ENCODE results near the gene CST9. TPM values are rescaled to one million over a fixed set of nuclear protein-coding genes. Genes with fewer than 3 reads are reported as not detected.
A peak's percentile ranks its signal among the peaks of the same experiment; 100 is the strongest.

Gene CST9
- total and polyA plus RNA-seq, 2 of the 8 experiments (the other 6 are each of a cell fraction or from before 2014, with no cell fraction given) = 0.05 to 0.19 TPM

- Histone ChIP-seq H2BK5ac (ENCODE audit: low read depth, low read length) (no peak overlapping the region), H4K5ac (ENCODE audit: insufficient read length, low read depth, low read length) (no peak overlapping the region), H4K20me1 (replicated peaks in 1 of 2; ENCODE audit: control insufficient read depth in 1 of 2, insufficient read depth in 2 of 2, low read length in 2 of 2) (no peaks in the 10 kb centered on the region), H3K18ac (ENCODE audit: extremely low read depth, low read length) (no peak overlapping the region), H3K23ac (ENCODE audit: insufficient read length) (no peak overlapping the region), H4K91ac (replicated peaks; ENCODE audit: insufficient read length, low read length) (no peak overlapping the region), H3K36me3 (ENCODE audit: control insufficient read depth in 2 of 4, insufficient read depth in 4 of 4, low read length in 3 of 4) (no peaks in the 10 kb centered on the region), H2BK15ac (ENCODE audit: low read length) (peak overlapping the region; percentile 10), H3K14ac (ENCODE audit: insufficient read length) (no peak overlapping the region), H3K4me3 (ENCODE audit: extremely low read depth in 1 of 4, insufficient read depth in 2 of 4, low read depth in 3 of 4, low read length in 4 of 4) (no peak overlapping the region), H3K23me2 (ENCODE audit: low read depth, low read length) (no peaks in the 10 kb centered on the region), H2BK20ac (ENCODE audit: low read length) (no peak overlapping the region), H3K27me3 (replicated peaks in 1 of 4; ENCODE audit: control insufficient read depth in 3 of 4, extremely low read depth in 1 of 4, insufficient read depth in 3 of 4, low read length in 3 of 4) (no peaks in the 10 kb centered on the region; a peak in 1 of 7 replicates), H3K79me2 (ENCODE audit: control insufficient read depth in 1 of 2, insufficient read depth in 2 of 2, low read length in 2 of 2) (no peaks in the 10 kb centered on the region), H3K9me3 (ENCODE audit: insufficient read depth in 2 of 2, low read depth in 1 of 2, low read length in 1 of 2) (no peaks in the 10 kb centered on the region), H3K4me1 (replicated peaks in 1 of 4; ENCODE audit: control insufficient read depth in 3 of 4, insufficient read depth in 4 of 4, low read length in 3 of 4) (peaks cover 0 to 7% (median 2%) of the 10 kb centered on the region in 4 experiments; a peak in 3 of 7 replicates), H3K9ac (replicated peaks in 1 of 4; ENCODE audit: extremely low read depth in 1 of 4, low read depth in 3 of 4, low read length in 3 of 4) (no peak overlapping the region), H4K8ac (ENCODE audit: extremely low read depth, insufficient read depth, low read length) (no peak overlapping the region), H2BK12ac (ENCODE audit: low read depth, low read length) (0 out of 2 replicates have a peak overlapping the region, but pooled peaks have one; percentile 12), H3K4me2 (ENCODE audit: insufficient read depth in 1 of 2, low read depth in 2 of 2, low read length in 2 of 2) (no peak overlapping the region), H2BK120ac (replicated peaks; ENCODE audit: low read depth, low read length) (no peak overlapping the region), H2AK5ac (ENCODE audit: low read depth, low read length) (no peak overlapping the region), H3K79me1 (ENCODE audit: low read depth, low read length) (no peaks in the 10 kb centered on the region), H3K27ac (ENCODE audit: low read depth, low read length) (no peak overlapping the region), H2AFZ (ENCODE audit: low read length) (no peak overlapping the region), H3K56ac (replicated peaks; ENCODE audit: insufficient read length, low read depth, low read length) (no peak overlapping the region), H3K4ac (replicated peaks; ENCODE audit: insufficient read length, low read depth, low read length) (no peak overlapping the region)
- TF ChIP-seq GABPA (IDR thresholded peaks at IDR 0.05; ENCODE audit: borderline replicate concordance, insufficient read depth, low read length) (no peak), MAX (IDR thresholded peaks at IDR 0.05) (no peak), NANOG (IDR thresholded peaks at IDR 0.05; ENCODE audit: insufficient read depth, low read depth, low read length, poor library complexity, severe bottlenecking) (no peak), KDM5A (IDR thresholded peaks at IDR 0.05; ENCODE audit: low read length) (no peak), POLR2AphosphoS5 (IDR thresholded peaks at IDR 0.05; ENCODE audit: low read depth, low read length) (no peak), RFX5 (IDR thresholded peaks at IDR 0.05; ENCODE audit: borderline replicate concordance, low read depth, low read length) (no peak), SP2 (IDR thresholded peaks at IDR 0.05; ENCODE audit: low read length) (no peak), KDM4A (IDR thresholded peaks at IDR 0.05; ENCODE audit: low read depth, low read length, severe bottlenecking) (no peak)
- ChIA-PET CTCF (ENCODE audit: partially characterized antibody) (interaction anchor here (0.5 to 18.5 kb wide), 5 partner anchors 9 to 160 kb away, joined by 3 to 328 read pairs (median 4); partner anchors contain the start of genes CST11 and CSTL1), POLR2A (ENCODE audit: partially characterized antibody) (interaction anchor here (1.1 kb wide), 1 partner anchor 19 kb away, joined by 3 read pairs; no protein-coding TSS in a partner anchor)
- FAIRE-seq = no peak
- WGBS, 2 experiments (ENCODE audit: extremely low coverage in 1 of 2, insufficient coverage in 1 of 2, insufficient read length in 1 of 2, insufficient replicate concordance in 2 of 2, low coverage in 1 of 2, low lambda C conversion rate in 2 of 2, missing lambda C conversion rate in 1 of 2) = 95% methylated on average over 1 of the region's 1 CpG; no CpG with 5 or more reads in 1 of the 2 experiments
- no peak for DNase-seq (ENCODE audit: low read depth in 1 of 2, low spot score in 2 of 2)
These were observed 1.4 kb downstream of the CST9 start for GRCh38 chr20:23604306-23604705.
